Aorta (tissue), 5 donors: ENCODE data around the gene TMEM53. TPM values are rescaled to one million over a fixed set of nuclear protein-coding genes. Genes with fewer than 3 reads are reported as not detected.
A peak's percentile ranks its signal among the peaks of the same experiment; 100 is the strongest.

ENCODE experiments used
- ATAC-seq: fragments of 200-7000 bp; cut with Tn5 transposase; one replicate; pipeline ENCODE4 v1.9.1; 2022; ENCODE audit warnings: moderate library complexity; ENCODE audit not compliant: low FRiP score
- DNase-seq, 2 donors: peaks; one replicate each; pipeline ENCODE4 v3.0.0-alpha.2; 2020
- H3K27ac ChIP-seq, 2 donors: one replicate each; pipeline ENCODE4 v1.5.1; 2013; ENCODE audit warnings: low read length in 2 of 2, mild to moderate bottlenecking in 2 of 2, moderate library complexity in 2 of 2, control low read depth in 1 of 2, inconsistent platforms in 1 of 2, low read depth in 1 of 2
- H3K27me3 ChIP-seq, 2 donors: one replicate each; pipeline ENCODE4 v1.6.1; 2013; ENCODE audit warnings: control low read depth in 1 of 2, low read length in 1 of 2, mild to moderate bottlenecking in 1 of 2, moderate library complexity in 1 of 2; ENCODE audit not compliant: insufficient read depth in 2 of 2, control insufficient read depth in 1 of 2
- H3K36me3 ChIP-seq, 2 donors: one replicate each; pipeline ENCODE4 v1.6.1; 2013; ENCODE audit warnings: control low read depth in 1 of 2, low read length in 1 of 2, mild to moderate bottlenecking in 1 of 2; ENCODE audit not compliant: insufficient read depth in 2 of 2, control insufficient read depth in 1 of 2
- H3K4me1 ChIP-seq, 2 donors: one replicate each; pipeline ENCODE4 v1.6.1; 2013; ENCODE audit warnings: low read length in 2 of 2, control low read depth in 1 of 2, mild to moderate bottlenecking in 1 of 2, moderate library complexity in 1 of 2; ENCODE audit not compliant: insufficient read depth in 2 of 2, control insufficient read depth in 1 of 2
- H3K4me3 ChIP-seq, 2 donors: one replicate each; pipeline ENCODE4 v1.5.1; 2013; ENCODE audit warnings: low read length in 2 of 2, control low read depth in 1 of 2, mild to moderate bottlenecking in 1 of 2
- H3K9me3 ChIP-seq: one replicate; pipeline ENCODE4 v1.6.1; 2013; ENCODE audit warnings: mild to moderate bottlenecking, low read length; ENCODE audit not compliant: control insufficient read depth
- WGBS, 2 donors: extraction: QIAGEN DNeasy Blood & Tissue Kit; methylation state at CpG; one replicate each; pipeline ENCODE4 v1.1.7; 2013; 5-methylcytosine and 5-hydroxymethylcytosine counted together
- intact Hi-C, 2 donors: fragments of 100-400 bp; cut with DNase I; formaldehyde crosslinking; loops; one replicate each; pipeline versions ENCODE4 v1.14.2 to v1.15.0; 2022
- polyA plus RNA-seq, 2 donors: library from polyadenylated mRNA; stranded (reverse); fragments of 200-250 nt; gene quantifications; one replicate each; pipeline ENCODE4 v1.2.3, GENCODE V29; 2013
- total RNA-seq, 2 donors: library from RNA; stranded (reverse); fragmentation: NEBNext Ultra II Directional; extraction: Animal tissue kit (Norgen Biotek cat#: 25700); gene quantifications; one replicate each; pipeline ENCODE4 v1.2.1, GENCODE V29; 2021
- donor health status: healthy with polysubstance abuse.
- donor health status: Bipolar disorder and iron deficiency.
- donor health status: DM: no; HTN: no; CAD: no.
- donor health status: DM: no; HTN: no; CAD: no.
- donor health status: DM: yes; HTN: yes; CAD: no.

TMEM53 gene
- total and polyA plus RNA-seq, 4 donors = 5.4 to 9.9 (median 7.5) TPM

DNA sequence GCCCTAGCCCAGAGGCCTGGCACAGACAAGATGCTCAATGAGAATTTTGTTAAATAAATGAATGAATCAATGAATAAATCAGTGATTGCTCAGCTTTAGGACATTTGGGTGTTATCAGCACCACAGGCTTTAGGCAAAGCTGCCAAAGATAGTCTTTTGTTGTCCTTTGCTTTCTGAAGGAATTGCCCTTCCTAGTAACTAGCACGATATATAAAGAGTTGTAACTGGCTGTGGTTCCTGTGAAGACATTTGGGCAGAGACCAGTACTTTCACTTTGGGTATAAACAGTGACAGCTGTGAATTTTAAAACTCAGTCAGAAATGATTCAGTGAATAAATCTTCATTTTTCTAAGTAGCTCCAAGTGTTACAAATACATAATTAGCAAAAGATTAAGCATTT, 43.4 kb upstream of the TMEM53 start:
- no peak for ATAC-seq
- intact Hi-C loops = no loop called here
- H3K9me3 ChIP-seq = no peaks in the 10 kb centered on the region

DNA sequence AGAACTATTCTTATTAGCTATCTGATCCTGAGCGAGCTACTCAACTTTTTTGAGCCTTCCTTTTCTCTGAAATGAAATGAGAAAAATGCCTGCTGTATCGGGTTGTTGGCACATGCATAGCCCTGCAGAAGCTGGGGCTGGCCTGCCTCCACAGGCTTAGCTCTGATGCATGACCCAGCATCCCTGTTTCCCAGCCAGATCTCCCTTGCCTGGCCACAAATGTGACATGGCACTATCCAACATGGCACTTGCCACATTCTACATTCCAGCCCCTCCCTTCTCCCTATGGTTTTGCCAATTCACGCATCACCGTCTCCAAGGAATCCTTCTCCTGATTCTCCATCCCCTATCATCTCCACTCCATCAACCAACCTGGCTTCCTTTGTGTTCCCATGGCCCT, 42.9 kb upstream of the TMEM53 start:
- DNase-seq (no peak), ATAC-seq (no peak)
- intact Hi-C loops = no loop called here
- H3K4me3 ChIP-seq = no peak overlapping the region
- no peak overlapping the region for H3K27ac ChIP-seq
- no peaks in the 10 kb centered on the region for H3K4me1 ChIP-seq
- no peaks in the 10 kb centered on the region for H3K36me3 ChIP-seq
- 66 to 69% methylated on average over 4 of the region's 4 CpGs for WGBS, 2 donors
- no peaks in the 10 kb centered on the region for H3K9me3 ChIP-seq
- peaks cover 0 to 2% of the 10 kb centered on the region in 2 donors for H3K27me3 ChIP-seq

More for the DNA sequence above, 43.4 kb upstream of the TMEM53 start:
- Histone ChIP-seq H3K4me1 (no peaks in the 10 kb centered on the region), H3K27me3 (peaks cover 0 to 2% of the 10 kb centered on the region in 2 donors), H3K4me3 (no peak overlapping the region), H3K36me3 (no peaks in the 10 kb centered on the region), H3K27ac (no peak overlapping the region)
- 15 to 18% methylated on average over 1 of the region's 1 CpG for WGBS, 2 donors
- no peak for DNase-seq

DNA sequence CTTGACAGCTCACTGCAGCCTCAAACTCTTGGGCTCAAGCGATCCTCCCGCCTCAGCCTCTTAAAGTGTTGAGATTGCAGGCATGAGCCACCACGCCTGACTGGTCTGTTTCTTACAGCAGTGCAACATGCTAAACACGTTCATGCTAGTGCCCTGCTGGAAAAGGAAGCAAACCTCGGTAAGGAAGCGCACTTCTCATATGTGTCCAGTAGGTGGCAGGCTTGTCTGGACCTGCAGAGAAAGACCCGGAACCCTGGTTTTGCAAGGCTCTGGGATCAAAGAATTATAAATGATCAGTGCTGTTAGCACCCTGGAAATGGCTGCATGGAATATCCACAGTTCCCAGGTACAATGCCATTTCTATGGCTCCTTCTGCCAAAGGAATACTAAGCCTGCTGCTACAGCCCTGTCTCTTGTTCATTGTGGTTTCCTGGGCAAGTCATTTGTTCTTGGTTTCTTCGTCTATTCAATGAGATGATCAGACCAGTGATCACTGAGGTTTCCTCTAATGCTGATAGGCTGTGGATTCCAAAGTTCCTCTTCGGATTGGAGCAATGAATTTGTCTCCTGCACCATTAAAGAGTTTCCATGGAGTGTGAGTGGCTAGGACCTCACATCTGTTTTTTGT, 40.8 kb upstream of the TMEM53 start:
- WGBS, 2 donors = 7% methylated on average over 9 of the region's 9 CpGs
- intact Hi-C loops = no loop called here
- peak in 1 of 2 donors; percentile 67 for DNase-seq
- ATAC-seq = peak; percentile 84
- no peaks in the 10 kb centered on the region for H3K36me3 ChIP-seq
- no peak overlapping the region for H3K4me3 ChIP-seq
- H3K27ac ChIP-seq = no peak overlapping the region
- no peaks in the 10 kb centered on the region for H3K9me3 ChIP-seq
- H3K27me3 ChIP-seq = no peaks in the 10 kb centered on the region
- H3K4me1 ChIP-seq = no peaks in the 10 kb centered on the region

DNA sequence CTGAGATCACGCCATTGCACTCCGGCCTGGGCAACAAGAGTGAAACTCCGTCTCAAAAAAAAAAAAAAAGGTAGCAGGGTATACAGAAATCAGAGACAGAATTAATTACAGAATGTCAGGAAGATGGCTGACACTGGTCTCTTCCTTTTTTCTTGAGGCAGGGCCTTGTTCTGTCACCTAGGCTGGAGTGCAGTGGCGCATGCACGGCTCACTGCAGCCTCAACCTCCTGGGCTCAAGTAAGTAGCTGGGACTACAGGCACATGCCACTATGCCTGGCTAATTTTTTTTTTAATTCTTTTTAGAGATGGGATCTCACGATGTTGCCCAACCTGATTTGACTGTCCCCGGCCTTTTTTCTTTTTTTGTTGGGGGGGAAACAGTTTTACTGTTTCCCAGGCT, 40.3 kb upstream of the TMEM53 start:
- Histone ChIP-seq H3K36me3 (no peaks in the 10 kb centered on the region), H3K9me3 (no peaks in the 10 kb centered on the region), H3K27ac (no peak overlapping the region), H3K4me1 (no peaks in the 10 kb centered on the region), H3K4me3 (no peak overlapping the region), H3K27me3 (no peaks in the 10 kb centered on the region)
- intact Hi-C loops = no loop called here
- ATAC-seq (no peak), DNase-seq (no peak)
- 85 to 86% methylated on average over 7 of the region's 7 CpGs for WGBS, 2 donors

DNA sequence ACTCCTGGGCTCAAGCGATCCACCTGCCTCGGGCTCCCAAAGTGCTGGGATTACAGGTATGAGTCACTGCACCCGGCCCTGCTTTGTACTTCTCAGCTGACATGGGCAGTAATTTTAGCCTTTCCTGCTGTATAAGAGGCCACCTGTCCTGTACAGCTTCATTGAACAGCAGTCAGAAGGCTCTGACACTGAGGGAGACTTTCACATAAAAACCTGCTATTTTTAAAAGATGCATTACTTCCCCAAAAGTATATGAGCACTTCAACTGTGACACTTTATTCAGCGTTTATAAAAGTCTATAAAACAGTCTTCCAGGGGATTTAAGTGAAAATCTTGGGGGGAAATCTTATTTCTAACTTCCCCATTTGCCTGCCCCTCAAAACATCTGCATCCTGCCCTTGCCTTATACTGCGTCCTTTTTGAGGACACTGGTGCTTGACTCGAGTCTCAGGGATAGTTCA, 39.1 kb upstream of the TMEM53 start:
- H3K4me3 ChIP-seq = no peak overlapping the region
- H3K4me1 ChIP-seq = no peaks in the 10 kb centered on the region
- ATAC-seq (no peak), DNase-seq (no peak)
- no peaks in the 10 kb centered on the region for H3K9me3 ChIP-seq
- H3K27me3 ChIP-seq = no peaks in the 10 kb centered on the region
- WGBS, 2 donors = 68 to 72% methylated on average over 6 of the region's 6 CpGs
- no peak overlapping the region for H3K27ac ChIP-seq
- no peaks in the 10 kb centered on the region for H3K36me3 ChIP-seq
- intact Hi-C loops = no loop called here

DNA sequence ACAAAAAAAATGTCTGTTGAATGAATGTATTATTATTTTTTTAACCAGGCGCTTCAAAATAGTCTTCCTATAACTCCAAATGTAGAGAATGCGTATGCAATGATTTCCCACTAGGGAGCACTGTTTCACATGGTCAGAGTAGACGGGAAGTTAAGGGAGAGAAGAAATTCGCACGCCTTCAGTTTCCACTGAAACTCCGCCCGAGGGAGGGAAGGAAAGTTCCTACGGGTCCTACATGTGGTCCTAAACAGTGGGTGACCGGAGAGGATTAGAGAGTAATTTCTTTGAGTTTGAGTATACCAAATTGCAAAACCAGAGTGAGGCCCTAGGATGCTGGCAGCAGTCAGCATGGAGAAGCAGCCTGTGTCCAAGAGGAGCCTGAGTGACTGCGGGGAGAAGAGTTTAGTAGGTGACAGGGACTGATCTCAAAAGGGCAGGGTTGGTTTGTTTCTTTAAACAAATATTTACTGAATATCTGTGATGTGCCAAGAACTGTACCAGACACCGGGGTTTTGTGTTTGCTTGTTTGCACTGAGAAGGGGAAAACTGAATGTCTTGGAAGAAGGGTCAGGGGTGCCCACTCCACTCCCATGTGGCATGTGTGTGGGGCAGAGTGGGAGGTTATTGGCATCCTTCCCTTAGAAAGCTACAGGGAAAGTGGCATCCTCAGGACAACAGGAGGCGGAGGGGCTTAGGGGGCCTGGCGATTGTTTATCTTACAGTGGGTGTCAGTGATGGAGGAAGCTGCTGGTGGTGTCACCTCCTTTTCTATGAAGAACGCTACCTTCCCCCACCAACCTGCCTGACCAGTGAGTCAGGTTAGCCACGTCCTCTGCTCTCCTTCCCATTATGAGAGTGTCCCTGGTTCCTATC, 33.9 kb upstream of the TMEM53 start:
- Histone ChIP-seq H3K4me3 (no peak overlapping the region), H3K4me1 (no peaks in the 10 kb centered on the region), H3K27me3 (peaks cover 0 to 2% of the 10 kb centered on the region in 2 donors), H3K27ac (no peak overlapping the region), H3K9me3 (no peaks in the 10 kb centered on the region), H3K36me3 (no peaks in the 10 kb centered on the region)
- no peak for DNase-seq
- intact Hi-C loops = no loop called here
- peak; percentile 73 for ATAC-seq
- WGBS, 2 donors = 33 to 36% methylated on average over 15 of the region's 15 CpGs

DNA sequence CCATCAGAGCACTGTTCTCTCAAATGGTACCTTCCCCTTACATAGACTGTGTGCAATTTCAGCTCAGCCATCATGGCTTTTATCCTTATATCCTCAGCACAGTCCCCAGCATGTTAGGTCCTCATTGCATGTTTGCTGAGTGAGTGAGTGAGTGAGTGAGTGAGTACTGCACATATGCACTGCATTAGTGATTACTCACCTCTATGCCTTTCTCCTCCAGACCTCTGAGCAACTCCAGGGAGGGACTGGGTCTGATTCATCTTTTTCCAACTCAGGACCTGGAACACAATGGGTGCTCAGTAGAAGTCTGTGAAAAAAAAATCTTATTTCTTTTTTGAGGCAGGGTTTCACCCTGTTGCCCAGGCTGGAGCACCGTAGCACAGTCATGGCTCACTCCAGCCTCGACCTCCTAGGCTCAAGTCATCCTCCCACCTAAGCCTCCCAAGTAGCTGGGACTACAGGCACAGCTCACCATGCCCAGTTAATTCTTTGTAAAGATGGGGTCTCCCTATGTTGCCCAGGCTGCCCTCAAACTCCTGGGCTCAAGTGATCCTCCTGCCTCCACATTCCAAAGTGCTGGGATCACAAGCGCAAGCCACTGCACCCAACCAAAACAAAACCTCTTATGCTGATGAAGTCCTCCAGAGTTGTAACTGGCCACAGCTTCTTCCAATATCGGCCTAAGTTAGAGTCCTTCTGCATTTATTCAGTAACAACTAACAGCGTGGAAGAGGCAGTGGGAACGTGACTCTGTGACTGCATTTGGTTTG, 33.0 kb upstream of the TMEM53 start:
- Histone ChIP-seq H3K4me1 (no peaks in the 10 kb centered on the region), H3K27me3 (peaks cover 0 to 2% of the 10 kb centered on the region in 2 donors), H3K27ac (no peak overlapping the region), H3K36me3 (no peaks in the 10 kb centered on the region), H3K9me3 (no peaks in the 10 kb centered on the region), H3K4me3 (no peak overlapping the region)
- 71 to 78% methylated on average over 6 of the region's 6 CpGs for whole genome bisulfite sequencing, 2 donors
- ATAC-seq (no peak), DNase-seq (no peak)
- intact Hi-C loops = no loop called here

DNA sequence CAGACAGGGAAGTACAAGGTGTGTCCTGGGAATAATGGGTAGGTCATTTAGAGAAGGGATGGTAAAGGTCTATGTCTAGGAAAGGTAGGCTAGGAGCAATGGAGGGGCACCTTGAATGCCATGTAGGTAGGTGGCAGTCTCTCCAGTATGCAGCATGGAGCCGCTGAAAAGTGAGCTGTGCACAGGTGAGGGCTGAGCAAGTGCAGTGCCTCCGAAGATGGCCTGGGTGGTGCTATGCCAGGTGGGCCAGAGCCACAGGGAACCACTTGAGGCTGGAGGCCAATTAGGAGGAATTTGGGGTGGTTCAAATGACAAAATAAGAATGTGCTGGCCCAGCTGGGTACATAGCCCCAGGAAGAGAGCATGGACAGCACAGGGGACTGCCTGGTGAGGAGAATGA, 31.7 kb upstream of the TMEM53 start:
- ATAC-seq (no peak), DNase-seq (no peak)
- intact Hi-C loops = no loop called here
- Histone ChIP-seq H3K27ac (no peak overlapping the region), H3K4me1 (no peaks in the 10 kb centered on the region), H3K4me3 (no peak overlapping the region), H3K27me3 (peaks cover 0 to 2% of the 10 kb centered on the region in 2 donors), H3K36me3 (no peaks in the 10 kb centered on the region), H3K9me3 (no peaks in the 10 kb centered on the region)
- WGBS, 2 donors = 88 to 89% methylated on average over 2 of the region's 2 CpGs
